Astrocyte (in vitro differentiated cells and primary cell): ENCODE measurements around the gene EPS8. TPM values are rescaled to one million over a fixed set of nuclear protein-coding genes. Genes with fewer than 3 reads are reported as not detected.
"Not testable (repeated sequence)": the region's sequence is repeated elsewhere in the genome, so short reads cannot be mapped to it uniquely, and the experiment has no call there.

Source experiments
- DNase-seq: peaks from one replicate; pipeline ENCODE4 v3.0.0-alpha.2; 2010; ENCODE audit warnings: low read depth
- FAIRE-seq: peaks from 2 replicates; lab custom pipeline; 2011; peaks lifted over from hg19 to GRCh38; lab: Jason Lieb, UNC
- H2AFZ ChIP-seq: 2 replicates; pipeline ENCODE4 v1.6.0; 2012; ENCODE audit warnings: low read depth, low read length, inconsistent platforms
- H3K27ac ChIP-seq: 2 replicates; pipeline ENCODE4 v1.5.1; 2011; ENCODE audit warnings: low read depth, low read length, inconsistent platforms
- H3K27me3 ChIP-seq: 2 replicates; pipeline ENCODE4 v1.6.0; 2011; ENCODE audit warnings: low read length, inconsistent platforms; ENCODE audit not compliant: insufficient read depth
- H3K36me3 ChIP-seq: 2 replicates; pipeline ENCODE4 v1.5.1; 2011; ENCODE audit warnings: low read length, inconsistent platforms; ENCODE audit not compliant: insufficient read depth
- H3K4me1 ChIP-seq: 2 replicates; pipeline ENCODE4 v1.5.1; 2011; ENCODE audit warnings: low read length, inconsistent platforms; ENCODE audit not compliant: insufficient read depth
- H3K4me2 ChIP-seq: 2 replicates; pipeline ENCODE4 v1.6.0; 2012; ENCODE audit warnings: low read length, inconsistent platforms
- H3K4me3 ChIP-seq: 2 replicates; pipeline ENCODE4 v1.5.1; 2011; ENCODE audit warnings: low read depth, mild to moderate bottlenecking, low read length, inconsistent platforms; ENCODE audit not compliant: insufficient read depth
- H3K79me2 ChIP-seq: 2 replicates; pipeline ENCODE4 v1.6.0; 2012; ENCODE audit warnings: mild to moderate bottlenecking, low read length, inconsistent platforms; ENCODE audit not compliant: insufficient read depth
- H3K9ac ChIP-seq: 2 replicates; pipeline ENCODE4 v1.6.0; 2012; ENCODE audit warnings: mild to moderate bottlenecking, low read length, inconsistent platforms
- H3K9me3 ChIP-seq: 2 replicates; pipeline ENCODE4 v1.5.1; 2012; ENCODE audit warnings: low read depth, mild to moderate bottlenecking, low read length, inconsistent platforms; ENCODE audit not compliant: insufficient read depth
- H4K20me1 ChIP-seq: 2 replicates; pipeline ENCODE4 v1.6.0; 2012; ENCODE audit warnings: low read length, inconsistent platforms; ENCODE audit not compliant: insufficient read depth
- H3K27ac Mint-ChIP-seq: one replicate; pipeline ENCODE4 v1.8.0; 2021; ENCODE audit warnings: mild to moderate bottlenecking, mixed read lengths; ENCODE audit not compliant: unreplicated experiment
- H3K27me3 Mint-ChIP-seq: one replicate; pipeline ENCODE4 v1.8.0; 2021; ENCODE audit warnings: low read depth, mixed read lengths; ENCODE audit not compliant: unreplicated experiment
- H3K36me3 Mint-ChIP-seq: one replicate; pipeline ENCODE4 v1.8.0; 2021; ENCODE audit warnings: low read depth, mixed read lengths; ENCODE audit not compliant: unreplicated experiment
- H3K4me1 Mint-ChIP-seq: one replicate; pipeline ENCODE4 v1.8.0; 2021; ENCODE audit warnings: low read depth, mixed read lengths; ENCODE audit not compliant: unreplicated experiment
- H3K4me3 Mint-ChIP-seq: one replicate; pipeline ENCODE4 v1.8.0; 2021; ENCODE audit warnings: mild to moderate bottlenecking, moderate library complexity, mixed read lengths; ENCODE audit not compliant: unreplicated experiment
- H3K9me3 Mint-ChIP-seq: one replicate; pipeline ENCODE4 v1.8.0; 2021; ENCODE audit warnings: mild to moderate bottlenecking, mixed read lengths; ENCODE audit not compliant: unreplicated experiment
- EZH2 ChIP-seq: IDR thresholded peaks from 2 replicates; pipeline ENCODE4 v1.6.1; 2012; ENCODE audit warnings: mild to moderate bottlenecking, low read length, inconsistent platforms; ENCODE audit not compliant: insufficient read depth
- total RNA-seq: library from RNA; stranded (reverse); gene quantifications from 2 replicates; pipeline ENCODE4 v1.2.1, GENCODE V29; 2021
- TF ChIP-seq, protein P1 (sequence below): IDR thresholded peaks from 2 replicates; pipeline ENCODE4 v1.5.1; 2011; ENCODE audit warnings: low read depth, mild to moderate bottlenecking, inconsistent platforms, low read length, moderate library complexity; ENCODE audit not compliant: insufficient read depth

Gene EPS8
- total RNA-seq, 1 donor from 2014 or later: 31.8 TPM

DNA sequence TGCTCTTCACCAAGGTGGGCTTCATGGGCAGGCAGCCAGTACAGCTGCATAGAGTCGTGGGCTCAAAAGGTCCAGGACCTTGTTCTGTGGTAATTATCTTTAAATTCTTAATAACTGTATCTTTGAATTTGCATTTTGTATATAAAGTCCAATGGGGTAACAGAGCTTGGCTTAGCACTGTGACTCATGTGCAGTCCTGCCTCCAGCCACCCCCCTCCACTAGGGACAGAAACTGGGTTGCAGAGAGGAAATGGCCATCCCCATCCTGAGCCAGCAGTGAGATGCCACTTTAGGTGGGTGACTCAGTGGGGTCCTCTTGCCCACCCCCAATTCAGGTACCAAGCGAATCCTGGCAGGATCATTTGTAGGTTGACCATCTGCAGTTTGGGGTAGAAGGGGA is 48.1 kb downstream of the EPS8 start:
- Mint-ChIP-seq H3K4me1 (no peaks in the 10 kb centered on the region), H3K27ac (no peak overlapping the region), H3K27me3 (no peaks in the 10 kb centered on the region), H3K9me3 (peaks cover 10% of the 10 kb centered on the region), H3K36me3 (peaks cover 5% of the 10 kb centered on the region), H3K4me3 (no peak overlapping the region)
- Histone ChIP-seq H3K4me3 (no peak overlapping the region), H3K79me2 (peaks cover 82% of the 10 kb centered on the region), H3K4me1 (no peaks in the 10 kb centered on the region), H3K36me3 (no peaks in the 10 kb centered on the region), H4K20me1 (peaks cover 22% of the 10 kb centered on the region), H3K9me3 (no peaks in the 10 kb centered on the region), H3K9ac (no peak overlapping the region), H3K27me3 (no peaks in the 10 kb centered on the region), H3K27ac (no peak overlapping the region), H2AFZ (no peak overlapping the region), H3K4me2 (no peak overlapping the region)
- DNase-seq: no peak
- TF ChIP-seq, protein P1, sequence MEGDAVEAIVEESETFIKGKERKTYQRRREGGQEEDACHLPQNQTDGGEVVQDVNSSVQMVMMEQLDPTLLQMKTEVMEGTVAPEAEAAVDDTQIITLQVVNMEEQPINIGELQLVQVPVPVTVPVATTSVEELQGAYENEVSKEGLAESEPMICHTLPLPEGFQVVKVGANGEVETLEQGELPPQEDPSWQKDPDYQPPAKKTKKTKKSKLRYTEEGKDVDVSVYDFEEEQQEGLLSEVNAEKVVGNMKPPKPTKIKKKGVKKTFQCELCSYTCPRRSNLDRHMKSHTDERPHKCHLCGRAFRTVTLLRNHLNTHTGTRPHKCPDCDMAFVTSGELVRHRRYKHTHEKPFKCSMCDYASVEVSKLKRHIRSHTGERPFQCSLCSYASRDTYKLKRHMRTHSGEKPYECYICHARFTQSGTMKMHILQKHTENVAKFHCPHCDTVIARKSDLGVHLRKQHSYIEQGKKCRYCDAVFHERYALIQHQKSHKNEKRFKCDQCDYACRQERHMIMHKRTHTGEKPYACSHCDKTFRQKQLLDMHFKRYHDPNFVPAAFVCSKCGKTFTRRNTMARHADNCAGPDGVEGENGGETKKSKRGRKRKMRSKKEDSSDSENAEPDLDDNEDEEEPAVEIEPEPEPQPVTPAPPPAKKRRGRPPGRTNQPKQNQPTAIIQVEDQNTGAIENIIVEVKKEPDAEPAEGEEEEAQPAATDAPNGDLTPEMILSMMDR: no peak
- TF ChIP-seq EZH2: no peak
- no peak for FAIRE-seq

DNA sequence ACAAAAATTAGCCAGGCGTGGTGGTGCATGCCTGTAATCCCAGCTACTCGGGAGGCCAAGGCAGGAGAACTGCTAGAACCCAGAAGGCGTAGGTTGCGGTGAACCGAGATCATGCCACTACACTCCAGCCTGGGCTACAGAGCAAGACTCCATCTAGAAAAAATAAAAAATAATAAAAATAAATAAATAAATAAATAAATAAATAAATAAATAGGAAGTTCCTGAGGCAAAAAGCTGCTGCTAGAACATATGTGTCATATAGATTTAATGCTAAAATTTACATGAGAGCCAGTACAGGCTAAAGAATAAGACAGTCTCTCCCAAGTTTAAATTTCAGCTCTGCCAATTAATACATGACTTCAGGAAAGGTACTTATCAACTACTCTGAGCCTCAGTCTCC is 48.8 kb downstream of the EPS8 start:
- not testable (repeated sequence) for H3K36me3 ChIP-seq, H3K27me3 Mint-ChIP-seq, H3K4me3 Mint-ChIP-seq

DNA sequence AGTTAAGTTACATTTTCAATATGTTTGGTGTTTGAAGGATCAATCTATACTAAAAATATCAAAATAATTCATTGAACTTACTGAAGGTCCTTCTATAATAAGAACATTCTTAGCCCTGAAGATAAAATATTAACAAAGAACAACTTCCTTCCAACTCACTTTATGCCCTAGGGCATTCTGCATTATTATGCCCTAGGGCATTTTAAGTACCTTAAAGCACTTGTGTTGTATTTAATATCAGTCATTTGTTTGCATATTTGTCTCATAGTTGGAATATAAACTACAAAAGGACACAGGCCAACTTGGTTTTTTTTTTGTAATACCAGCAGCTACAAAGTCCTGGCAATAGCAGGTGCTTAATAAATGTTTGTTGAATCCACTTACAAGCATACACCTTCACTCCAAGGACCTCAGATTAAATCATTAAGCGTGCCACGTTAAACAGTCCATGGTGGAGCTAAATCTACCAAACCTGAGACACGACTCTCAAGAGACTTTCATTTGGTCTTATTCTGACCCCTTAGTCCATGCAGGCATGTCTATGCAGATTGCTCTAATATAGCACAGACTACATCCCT is 50.7 kb downstream of the EPS8 start:
- Histone ChIP-seq H3K9me3 (no peaks in the 10 kb centered on the region), H3K79me2 (peaks cover 84% of the 10 kb centered on the region), H3K4me1 (no peaks in the 10 kb centered on the region), H3K36me3 (no peaks in the 10 kb centered on the region), H3K27ac (no peak overlapping the region), H3K4me3 (no peak overlapping the region), H3K4me2 (no peak overlapping the region), H4K20me1 (peaks cover 22% of the 10 kb centered on the region), H3K27me3 (no peaks in the 10 kb centered on the region), H2AFZ (no peak overlapping the region), H3K9ac (no peak overlapping the region)
- H3K4me1 Mint-ChIP-seq: no peaks in the 10 kb centered on the region
- FAIRE-seq: no peak
- H3K27ac Mint-ChIP-seq: no peak overlapping the region
- no peak for DNase-seq
- no peaks in the 10 kb centered on the region for H3K27me3 Mint-ChIP-seq
- no peak overlapping the region for H3K4me3 Mint-ChIP-seq
- H3K36me3 Mint-ChIP-seq: peaks cover 6% of the 10 kb centered on the region
- no peak for TF ChIP-seq EZH2
- TF ChIP-seq, protein P1: no peak
- H3K9me3 Mint-ChIP-seq: peaks cover 7% of the 10 kb centered on the region

More for the DNA sequence above, 48.8 kb downstream of the EPS8 start:
- H3K27ac Mint-ChIP-seq, H3K4me1 ChIP-seq, H3K27ac ChIP-seq, H3K4me1 Mint-ChIP-seq, H3K36me3 Mint-ChIP-seq, H3K4me2 ChIP-seq, H3K9me3 Mint-ChIP-seq, H3K4me3 ChIP-seq, H2AFZ ChIP-seq, H3K9me3 ChIP-seq, H3K27me3 ChIP-seq, H3K9ac ChIP-seq, DNase-seq, FAIRE-seq: not testable (repeated sequence)
- Histone ChIP-seq H4K20me1 (peaks cover 22% of the 10 kb centered on the region), H3K79me2 (peaks cover 82% of the 10 kb centered on the region)
